ENCODE results near the gene SLC22A12.

GRCh38 chr11:64628596-64628995 lies 37.6 kb downstream of the SLC22A12 start:
- TF ChIP-seq POLR2A (IDR thresholded peaks at IDR 0.05; ENCODE audit: low read length) (no peak), GATA1 (IDR thresholded peaks at IDR 0.05; ENCODE audit: low read depth, low read length) (no peak)

Measured in erythroblast (primary cell).